ENCODE measurements around the gene ERO1A.
"Not testable (repeated sequence)": the region's sequence is repeated elsewhere in the genome, so short reads cannot be mapped to it uniquely, and the experiment has no call there.

Gene ERO1A, protein sequence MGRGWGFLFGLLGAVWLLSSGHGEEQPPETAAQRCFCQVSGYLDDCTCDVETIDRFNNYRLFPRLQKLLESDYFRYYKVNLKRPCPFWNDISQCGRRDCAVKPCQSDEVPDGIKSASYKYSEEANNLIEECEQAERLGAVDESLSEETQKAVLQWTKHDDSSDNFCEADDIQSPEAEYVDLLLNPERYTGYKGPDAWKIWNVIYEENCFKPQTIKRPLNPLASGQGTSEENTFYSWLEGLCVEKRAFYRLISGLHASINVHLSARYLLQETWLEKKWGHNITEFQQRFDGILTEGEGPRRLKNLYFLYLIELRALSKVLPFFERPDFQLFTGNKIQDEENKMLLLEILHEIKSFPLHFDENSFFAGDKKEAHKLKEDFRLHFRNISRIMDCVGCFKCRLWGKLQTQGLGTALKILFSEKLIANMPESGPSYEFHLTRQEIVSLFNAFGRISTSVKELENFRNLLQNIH

DNA sequence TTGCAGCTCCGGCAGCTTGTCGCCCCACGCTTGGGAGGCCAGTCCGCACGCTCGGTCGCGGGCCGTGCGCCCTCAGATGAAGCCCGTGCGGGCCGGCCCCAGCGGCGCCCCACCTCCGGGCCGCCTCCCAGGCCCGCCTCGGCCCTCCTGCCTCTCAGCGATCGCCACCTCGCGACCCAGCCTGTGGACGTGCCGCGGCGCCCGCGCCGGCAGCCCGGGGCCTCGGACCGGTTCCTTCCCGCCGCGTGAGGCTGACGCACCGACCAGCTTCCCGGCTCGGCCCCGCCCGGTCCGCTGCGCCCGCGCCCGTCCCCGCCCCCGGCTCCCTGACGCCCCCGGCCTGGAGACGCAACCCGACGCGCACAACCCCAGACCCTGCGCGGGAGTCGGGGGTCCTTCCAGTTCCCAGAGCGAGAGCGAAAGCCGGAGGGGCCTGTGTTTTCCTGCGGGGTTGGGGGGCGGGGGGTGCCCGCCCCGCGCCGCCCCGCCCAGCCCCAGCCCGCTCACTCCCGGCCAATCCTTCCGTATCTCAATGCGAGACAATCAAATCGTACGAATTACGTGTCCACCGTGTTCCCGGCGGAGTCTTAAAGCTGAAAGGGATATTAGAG is at the start of gene ERO1A:
ERO1A (minus strand) TSS at position 78 of the 611 bp plus-strand sequence; CDS start at position 1, 77 bp downstream.
- DNase-seq: peak; percentile 75

DNA sequence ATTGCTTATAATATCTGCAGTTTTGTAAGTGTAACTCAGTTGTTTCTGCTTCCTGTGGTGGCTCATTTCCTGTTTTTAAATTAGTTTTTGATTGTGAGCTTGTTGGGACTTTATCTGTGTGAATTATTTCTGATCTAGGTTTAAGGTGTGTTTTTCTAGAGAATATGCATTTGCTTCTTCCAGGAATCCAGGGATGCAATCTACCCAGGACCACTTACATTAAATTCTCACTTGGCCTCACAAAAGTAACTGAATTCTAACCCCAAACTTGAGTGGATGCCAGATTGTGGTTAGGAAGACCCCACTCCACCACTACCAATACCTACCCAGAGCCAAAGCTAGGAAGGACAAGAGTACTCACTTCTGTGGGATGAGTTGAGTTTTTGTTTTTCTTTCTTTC is 46.5 kb upstream of the ERO1A start:
- DNase-seq: no peak

DNA sequence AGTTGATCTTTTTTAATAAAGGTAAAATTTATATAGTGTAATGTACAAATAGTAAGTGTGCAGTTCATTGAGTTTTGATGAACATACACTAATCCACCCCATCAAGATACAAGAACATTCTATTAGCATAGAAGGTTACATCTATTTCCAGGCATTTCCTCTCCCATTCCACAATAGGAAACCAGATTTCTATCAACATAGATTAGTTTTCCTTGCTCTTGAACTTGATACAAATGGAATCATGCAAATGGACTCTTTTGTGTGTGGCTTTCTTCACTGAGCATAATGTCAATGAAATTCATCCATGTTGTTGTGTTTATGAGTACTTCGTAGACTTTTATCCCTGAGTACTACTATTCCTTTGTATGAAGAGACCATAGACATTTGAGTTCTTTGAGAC is 45.4 kb upstream of the ERO1A start:
- no peak for DNase-seq

DNA sequence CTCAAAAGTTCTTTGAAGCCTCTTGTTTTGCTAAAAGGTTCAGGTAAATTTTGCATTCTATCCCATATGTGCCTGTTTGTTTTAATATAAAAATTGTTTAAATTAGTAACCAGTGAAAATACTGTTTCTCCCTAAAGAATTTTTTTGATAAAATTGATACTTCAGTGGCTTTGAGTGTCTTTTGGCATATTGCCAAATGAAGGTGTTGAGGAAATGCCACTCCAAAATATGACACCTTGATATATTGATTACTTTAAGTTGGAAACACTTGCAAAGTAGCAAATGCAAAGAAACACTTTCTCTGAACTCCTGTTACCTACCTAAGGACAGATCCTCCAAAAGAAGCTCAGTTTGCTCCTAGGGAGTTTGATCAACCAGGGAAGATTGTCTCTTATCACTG is 43.1 kb upstream of the ERO1A start:
- no peak for DNase-seq

DNA sequence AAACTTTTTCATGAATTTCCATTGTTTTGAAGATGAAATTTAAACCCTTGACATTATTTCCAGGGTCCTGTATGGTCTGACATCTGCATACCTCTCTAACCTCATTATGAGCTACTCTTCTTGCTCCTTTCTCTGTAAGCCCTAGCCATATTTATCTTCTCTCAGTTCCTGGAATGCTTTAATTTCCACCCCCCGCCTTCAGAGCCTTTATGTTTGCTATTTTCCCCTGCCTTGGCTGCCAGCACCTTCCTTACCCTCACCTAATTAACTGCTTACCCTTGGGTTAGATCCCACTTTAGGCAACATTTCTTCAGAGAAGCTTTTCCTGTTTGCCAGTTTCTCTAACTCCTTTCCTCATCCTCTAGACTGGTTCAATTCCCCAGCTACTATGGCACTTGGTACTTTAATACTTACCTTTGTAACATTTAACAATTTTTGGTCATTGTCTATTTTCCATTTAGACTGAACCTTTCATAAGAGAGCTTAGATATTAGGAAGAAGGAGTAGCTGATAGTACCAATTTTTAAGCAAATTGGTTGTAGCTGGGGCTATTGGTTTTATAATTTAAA is 40.6 kb upstream of the ERO1A start:
- DNase-seq: no peak

DNA sequence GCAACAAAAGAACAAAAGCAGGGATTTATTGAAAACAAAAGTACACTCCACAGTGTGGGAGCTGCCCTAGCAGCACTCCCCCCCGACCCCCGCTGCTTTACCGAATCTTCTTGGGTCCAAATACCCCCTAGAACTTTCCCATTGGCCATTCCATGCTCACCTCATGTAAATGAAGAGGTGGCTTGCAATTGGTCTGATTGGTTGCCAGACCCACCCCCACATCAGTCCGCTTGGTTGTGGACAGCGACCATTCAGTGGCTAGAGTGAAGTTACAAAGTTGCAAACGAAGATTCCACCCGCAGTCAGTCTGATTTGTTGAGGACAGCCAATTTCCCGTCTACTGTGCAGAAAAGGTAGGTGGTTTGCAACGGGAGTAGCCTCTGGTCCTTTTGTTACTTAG is 38.5 kb upstream of the ERO1A start:
- DNase-seq: no peak

DNA sequence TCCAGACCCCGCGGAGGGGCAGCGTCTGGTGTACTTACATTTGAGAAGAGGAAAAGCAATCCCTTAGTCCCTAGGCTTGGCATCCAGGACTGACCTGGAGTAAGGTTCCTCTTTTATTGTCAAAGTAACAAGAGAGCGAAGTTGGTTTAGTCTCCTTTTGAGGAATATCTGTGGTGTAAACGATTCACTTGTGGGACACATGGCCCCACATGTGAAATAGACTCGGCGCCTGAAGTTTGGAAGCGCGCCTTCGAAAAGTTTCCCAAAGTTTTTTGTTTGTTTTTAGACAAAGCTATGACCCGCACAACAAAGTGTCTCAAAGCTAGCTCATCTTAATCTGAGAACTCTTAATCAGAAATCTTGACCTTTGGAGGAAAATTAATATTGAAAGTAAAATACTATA is 35.4 kb upstream of the ERO1A start:
- no peak for DNase-seq

DNA sequence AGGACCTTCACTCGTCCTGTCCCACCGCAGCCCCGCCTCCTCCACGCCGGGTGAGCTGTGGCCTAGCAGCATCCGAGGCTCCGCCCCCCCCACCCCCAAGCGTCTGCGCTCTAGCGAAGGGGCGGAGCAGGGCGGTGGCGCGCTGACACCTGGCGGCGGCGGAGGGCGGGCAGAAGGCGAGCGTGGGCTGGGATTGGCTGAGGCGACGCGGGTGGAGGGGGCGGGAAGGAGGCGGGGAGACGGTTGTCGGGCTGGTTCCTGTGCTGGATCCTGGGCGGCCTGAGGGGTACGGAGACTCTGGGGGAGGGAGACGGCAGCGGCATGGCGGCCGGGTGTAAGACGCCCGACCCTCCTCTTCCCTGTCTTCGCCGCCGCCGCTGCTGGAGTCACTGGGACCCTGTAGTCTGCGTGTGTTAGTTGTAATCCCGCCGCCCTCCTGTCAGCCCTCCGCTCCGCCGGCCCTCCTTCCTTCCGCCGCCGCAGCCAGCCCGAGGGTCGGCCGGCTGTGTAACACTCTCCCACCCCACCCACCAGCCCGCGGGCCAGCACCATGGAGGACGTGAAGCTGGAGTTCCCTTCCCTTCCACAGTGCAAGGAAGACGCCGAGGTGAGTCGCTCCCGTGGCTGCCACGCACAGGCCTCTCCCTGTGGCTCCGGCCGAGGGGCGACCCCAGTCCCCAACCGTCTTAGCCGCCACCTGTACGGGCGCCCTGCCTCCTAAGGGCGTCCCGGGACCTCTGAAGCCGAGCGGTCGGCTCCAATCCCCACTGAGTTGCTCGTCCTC is 34.8 kb upstream of the ERO1A start, which contains the start of gene STYX:
STYX (plus strand) TSS at position 242 of the 784 bp plus-strand sequence; CDS start at position 551, 309 bp downstream.
- DNase-seq: peak; percentile 98

DNA sequence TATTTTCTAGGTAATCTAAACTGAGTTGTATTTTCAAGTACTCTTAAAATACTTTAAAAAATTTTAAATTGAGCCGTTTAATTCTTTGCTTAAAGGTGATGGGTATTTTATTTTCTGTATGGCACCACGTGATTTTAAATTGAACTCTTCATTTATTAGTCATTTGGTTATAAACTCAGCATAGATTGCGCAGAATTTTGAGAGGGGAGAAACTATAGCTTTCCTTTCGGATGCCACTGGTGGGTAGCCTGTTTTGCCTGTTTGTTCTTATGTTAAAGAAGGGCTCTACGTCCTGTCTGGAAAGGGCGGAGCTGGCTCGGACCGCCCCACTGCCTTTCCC is 34.2 kb upstream of the ERO1A start:
- no peak for DNase-seq

DNA sequence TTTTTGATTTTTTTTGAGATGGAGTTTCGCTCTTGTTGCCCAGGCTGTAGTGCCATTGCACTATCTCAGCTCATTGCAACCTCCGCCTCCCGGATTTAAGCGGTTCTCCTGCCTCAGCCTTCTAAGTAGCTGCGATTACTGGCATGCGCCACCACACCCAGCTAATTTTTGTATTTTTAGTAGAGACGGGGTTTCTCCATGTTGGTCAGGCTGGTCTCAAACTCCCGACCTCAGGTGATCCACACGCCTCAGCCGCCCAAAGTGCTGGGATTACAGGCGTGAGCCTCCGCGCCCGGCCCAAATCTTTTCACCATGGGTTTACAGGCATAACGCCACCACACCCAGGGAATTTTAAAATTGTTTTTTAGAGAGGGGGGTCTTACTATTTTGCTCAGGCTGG is 33.7 kb upstream of the ERO1A start:
- not testable (repeated sequence) for DNase-seq

DNA sequence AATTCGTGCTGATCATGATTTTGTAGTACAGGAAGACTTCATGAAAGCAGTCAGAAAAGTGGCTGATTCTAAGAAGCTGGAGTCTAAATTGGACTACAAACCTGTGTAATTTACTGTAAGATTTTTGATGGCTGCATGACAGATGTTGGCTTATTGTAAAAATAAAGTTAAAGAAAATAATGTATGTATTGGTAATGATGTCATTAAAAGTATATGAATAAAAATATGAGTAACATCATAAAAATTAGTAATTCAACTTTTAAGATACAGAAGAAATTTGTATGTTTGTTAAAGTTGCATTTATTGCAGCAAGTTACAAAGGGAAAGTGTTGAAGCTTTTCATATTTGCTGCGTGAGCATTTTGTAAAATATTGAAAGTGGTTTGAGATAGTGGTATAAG is 32.2 kb upstream of the ERO1A start:
- DNase-seq: not testable (repeated sequence)

DNA sequence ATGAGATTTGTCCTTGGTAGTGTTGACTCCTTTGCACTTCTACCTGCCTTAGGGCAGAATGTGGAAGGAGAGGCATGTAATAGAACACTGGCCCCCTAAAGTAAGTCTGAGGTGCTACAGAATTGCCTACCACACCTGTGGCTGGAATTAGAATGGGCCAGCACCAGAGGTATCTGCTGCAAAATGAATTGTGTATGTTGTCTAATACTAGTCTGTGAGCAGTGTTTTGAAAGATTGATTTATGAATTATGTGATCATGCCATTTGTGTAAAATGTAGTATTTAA is 28.9 kb upstream of the ERO1A start:
- no peak for DNase-seq

DNA sequence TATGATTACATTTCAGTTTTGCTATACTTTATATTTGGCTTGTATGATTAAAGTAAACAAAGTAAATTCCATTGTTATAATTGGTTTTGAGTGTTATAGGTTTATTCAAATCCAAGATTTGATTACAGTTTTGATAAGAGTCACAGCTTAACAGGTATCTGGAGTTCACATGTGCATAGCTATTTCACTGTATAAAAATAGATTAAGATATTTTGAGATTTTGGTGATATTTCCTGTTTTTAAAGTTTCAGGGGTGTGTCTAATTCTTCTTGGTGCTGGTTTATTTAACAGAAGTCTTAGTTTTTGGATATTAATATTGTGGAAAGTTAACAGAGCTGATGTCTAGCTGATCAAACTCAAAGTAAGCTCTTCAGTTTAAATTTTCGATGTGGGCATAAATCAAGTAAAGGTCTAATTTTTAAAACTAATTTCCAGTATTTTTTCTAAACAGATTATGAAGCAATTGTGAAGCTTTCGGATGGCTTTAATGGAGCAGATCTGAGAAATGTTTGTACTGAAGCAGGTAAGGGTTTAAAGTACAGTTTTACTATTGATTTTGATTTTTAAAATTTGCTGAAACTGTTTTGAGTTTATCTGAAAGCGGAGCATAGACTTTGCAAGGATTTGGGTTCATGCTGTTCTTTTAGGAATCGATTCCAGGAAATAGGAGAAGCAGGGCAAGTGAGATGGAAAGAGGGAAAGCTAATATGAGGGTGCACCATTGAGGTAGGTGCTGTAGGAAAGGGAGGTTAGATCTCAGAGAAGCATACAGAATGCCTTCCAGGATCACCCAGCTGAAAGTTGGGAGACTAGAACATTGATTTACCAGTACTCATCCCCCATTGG is 28.4 kb upstream of the ERO1A start:
- no peak for DNase-seq

DNA sequence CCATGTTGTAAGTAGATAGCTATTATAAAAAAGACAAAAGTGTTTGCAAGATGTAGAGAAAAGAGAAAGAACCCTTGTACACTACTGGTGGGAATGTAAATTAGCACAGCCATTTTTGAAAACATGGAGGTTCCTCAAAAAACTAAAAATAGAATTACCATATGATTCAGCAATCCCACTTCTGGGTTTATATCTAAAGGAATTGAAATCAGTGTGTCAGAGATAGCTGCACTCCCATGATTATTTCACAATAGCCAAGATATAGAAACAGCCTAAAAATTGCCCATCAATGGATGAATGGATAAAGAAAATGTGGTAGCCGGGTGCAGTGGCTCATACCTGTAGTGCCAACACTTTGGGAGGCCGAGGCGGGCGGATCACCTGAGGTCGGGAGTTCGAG is 20.8 kb upstream of the ERO1A start:
- DNase-seq: no peak

DNA sequence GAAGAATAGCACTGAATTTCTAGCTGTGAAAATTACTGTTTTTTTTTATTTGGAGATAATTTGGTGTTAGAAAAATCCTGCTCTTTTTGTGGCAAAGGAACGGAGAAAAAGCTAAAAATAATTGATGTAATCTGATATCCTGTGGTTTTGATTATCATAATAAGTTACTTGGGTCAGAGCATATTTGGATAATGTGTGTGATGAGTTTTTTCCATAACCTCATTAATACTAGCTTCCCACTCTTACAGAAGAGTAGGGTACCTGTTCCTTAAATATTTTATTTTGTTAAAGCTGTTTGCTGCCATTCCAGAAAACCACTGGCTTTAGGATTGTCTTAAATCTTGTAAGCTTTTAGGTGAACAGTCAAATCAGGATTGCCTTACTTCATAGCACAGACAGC is 16.3 kb upstream of the ERO1A start:
- no peak for DNase-seq

DNA sequence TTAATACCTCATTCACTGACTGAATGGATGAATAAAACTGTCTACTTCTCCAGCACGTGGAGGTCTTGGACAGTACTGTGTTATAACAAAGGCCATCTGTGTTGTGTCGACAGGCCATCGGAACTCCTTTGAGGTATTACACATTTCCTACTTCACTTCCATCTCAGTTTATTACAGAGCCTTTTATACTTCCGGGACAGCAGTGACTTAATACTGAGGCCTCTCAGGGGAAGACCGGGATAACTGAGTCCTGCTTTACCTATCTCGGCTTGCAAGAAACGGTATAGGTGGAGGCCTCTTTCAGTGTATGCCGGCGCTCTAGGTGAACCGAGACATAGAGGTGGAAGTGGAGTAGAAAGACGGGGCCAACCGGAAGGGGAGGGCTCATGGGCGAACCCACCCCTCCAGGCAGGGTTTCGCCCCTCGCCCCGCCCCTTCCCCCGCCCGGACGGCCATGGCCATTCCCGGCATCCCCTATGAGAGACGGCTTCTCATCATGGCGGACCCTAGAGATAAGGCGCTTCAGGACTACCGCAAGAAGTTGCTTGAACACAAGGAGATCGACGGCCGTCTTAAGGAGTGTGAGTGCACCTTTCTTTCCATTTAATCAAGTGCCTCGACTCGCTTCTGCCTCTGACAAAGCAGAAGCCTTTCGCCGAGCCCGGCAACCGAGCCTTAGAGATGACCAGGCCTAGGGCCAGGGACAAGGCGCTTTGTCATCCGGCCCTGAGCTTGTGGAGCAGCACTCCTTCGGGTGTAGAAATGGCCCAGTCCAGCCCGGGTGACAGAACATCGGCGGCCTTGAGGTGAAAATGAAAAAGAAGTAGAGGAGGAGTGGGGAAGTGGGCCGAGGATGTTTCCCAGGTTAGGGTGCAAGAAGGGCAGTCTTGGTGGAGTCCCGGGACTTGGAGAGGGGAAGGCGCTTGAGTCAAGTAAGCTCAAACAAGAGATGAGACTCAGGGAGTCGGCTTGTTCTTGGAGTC is 11.7 kb upstream of the ERO1A start, which contains the start of gene PSMC6:
PSMC6 (plus strand) TSS at position 477 of the 983 bp plus-strand sequence; CDS start at position 497, 20 bp downstream.
- peak; percentile 94 for DNase-seq

DNA sequence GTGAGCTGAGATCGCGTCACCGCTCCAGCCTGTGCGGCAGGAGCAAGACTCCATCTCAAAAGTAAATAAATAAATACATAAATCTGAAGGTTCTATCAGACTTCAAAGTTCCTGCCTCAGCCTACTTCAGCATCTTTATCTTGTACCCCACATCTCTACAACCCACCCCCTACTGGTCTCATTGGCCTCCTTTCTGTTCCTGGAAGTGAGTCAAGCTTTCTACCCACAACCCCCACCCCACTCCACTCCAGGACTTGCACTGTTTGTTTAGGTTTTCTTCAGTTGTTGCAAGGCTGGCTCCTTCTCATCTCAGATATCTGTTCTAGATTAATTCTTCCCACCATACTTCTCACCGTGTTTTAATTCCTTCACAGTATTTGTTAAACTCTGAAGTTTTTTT is 10.9 kb upstream of the ERO1A start:
- no peak for DNase-seq

DNA sequence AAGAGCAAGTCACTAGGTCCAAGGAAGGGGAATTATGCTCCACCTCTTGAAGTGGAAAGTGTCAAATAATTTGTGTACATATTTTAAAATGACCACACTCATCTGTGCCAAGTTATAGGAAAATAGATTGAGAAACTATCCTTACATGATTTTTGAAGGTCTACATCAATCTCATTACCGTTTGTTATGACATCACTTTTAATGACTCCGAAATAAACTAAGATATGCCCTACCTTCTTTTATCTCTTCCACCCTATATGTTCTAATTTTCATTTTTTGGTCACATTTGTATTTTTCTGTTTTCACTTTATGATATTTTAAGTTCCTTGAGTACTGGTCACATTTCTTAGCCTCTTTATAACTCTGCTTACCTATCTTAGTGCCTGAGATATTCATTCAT is 8.3 kb upstream of the ERO1A start:
- no peak for DNase-seq

DNA sequence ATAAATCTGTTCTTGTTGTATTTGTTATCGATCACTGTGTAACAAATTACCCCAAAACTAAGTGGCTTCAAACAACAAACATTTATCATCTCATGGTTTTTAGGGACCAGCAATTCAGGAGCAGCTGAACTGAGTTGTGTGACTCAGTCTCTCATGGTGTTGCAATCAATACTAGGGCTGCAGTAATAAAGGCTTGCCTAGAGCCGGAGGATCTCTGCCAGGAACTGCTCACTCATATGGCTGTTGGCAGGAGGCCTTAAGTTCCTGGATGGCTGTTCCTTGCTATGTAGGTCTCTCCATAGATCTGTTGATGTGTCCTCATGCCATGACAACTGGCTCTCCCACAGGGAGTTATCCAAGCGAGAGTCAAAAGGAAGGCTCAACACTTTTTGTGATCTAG is 7.9 kb upstream of the ERO1A start:
- DNase-seq: no peak

DNA sequence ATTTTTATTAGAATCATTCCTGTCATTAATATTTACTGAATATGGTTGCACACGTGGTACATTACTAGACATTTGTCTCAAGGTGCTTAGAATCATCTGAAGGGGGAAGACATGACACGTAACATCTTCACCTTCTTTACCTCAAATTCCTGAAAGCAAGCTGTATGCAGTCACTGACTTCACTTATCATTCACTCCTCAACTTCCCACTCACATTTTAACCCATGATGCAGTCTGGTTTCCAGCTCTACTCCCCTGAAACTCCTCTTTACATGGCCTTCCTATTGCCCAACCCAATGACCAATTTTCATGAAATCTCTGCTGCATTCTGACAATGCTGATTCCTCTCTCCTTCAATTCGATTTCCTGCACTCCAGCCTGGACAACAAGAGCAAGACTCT is 5.9 kb upstream of the ERO1A start:
- no peak for DNase-seq

DNA sequence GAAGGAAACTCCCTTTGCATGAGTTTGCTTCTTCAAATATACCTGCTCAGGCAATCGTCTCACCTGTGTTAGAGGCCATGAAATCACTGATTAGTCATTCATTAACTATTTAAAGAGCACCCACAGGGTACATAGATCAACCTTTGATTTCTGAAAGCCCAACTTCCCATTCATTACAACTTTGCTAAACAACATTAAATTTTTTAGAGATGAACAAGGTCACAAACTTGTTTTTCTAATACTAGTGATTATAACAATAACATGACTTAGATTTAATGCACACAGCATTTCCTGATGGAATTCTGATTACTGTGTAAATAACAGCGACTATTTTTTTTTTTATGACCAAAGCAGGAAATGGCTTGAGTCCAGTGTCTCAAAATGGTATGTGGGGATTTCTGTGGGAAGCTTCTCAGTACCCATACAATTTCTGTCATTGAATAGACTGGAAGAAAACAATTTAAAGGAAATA is 5.4 kb upstream of the ERO1A start:
- no peak for DNase-seq

Data from activated T-cell treated with anti-CD3 and anti-CD28 coated beads, Interleukin-2, amount 50 U/mL, for 1 hour (primary cell).